Fibroblast of lung (primary cell): ENCODE data around the gene GSG1L.

ENCODE experiments used
- CTCF ChIP-seq, 2 donors: IDR thresholded peaks in 1 of 2; conservative IDR thresholded peaks in 1 of 2; 1 replicate in 1 of 2; 2 replicates in 1 of 2; pipeline ENCODE4 v1.5.1; 2011 to 2012; ENCODE audit warnings: low read length in 2 of 2, control low read depth in 1 of 2, inconsistent platforms in 1 of 2, low read depth in 1 of 2, mild to moderate bottlenecking in 1 of 2
- EZH2 ChIP-seq: IDR thresholded peaks from 2 replicates; pipeline ENCODE4 v1.5.1; 2012; ENCODE audit warnings: low read length, control low read depth, mild to moderate bottlenecking; ENCODE audit errors: missing control alignments

DNA sequence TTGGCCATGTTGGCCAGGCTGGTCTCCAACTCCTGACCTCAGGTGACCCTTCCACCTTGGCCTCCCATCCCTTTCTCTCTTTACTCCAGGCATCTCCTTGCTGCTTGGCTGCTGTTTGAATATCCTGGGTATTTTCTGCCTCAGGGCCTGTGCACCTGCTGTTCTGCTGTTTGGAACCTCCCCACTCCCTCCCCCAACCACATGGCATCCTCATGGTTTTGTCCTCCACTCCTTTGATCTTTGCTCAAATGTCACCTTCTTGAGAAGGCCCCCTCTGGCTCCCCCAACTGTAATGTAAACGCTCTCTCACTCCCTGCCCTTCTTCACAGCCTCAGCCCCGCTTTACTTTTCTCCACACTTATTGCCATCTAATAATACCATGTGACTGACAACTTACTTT is 152.0 kb downstream of the GSG1L start:
- no peak for TF ChIP-seq CTCF (conservative IDR thresholded peaks at IDR 0.05 in 1 of 2, IDR thresholded peaks at IDR 0.05 in 1 of 2; ENCODE audit: low read depth in 1 of 2, low read length in 2 of 2)
- TF ChIP-seq EZH2 = no peak
